ENCODE results near the gene AOPEP.

Gene AOPEP

DNA sequence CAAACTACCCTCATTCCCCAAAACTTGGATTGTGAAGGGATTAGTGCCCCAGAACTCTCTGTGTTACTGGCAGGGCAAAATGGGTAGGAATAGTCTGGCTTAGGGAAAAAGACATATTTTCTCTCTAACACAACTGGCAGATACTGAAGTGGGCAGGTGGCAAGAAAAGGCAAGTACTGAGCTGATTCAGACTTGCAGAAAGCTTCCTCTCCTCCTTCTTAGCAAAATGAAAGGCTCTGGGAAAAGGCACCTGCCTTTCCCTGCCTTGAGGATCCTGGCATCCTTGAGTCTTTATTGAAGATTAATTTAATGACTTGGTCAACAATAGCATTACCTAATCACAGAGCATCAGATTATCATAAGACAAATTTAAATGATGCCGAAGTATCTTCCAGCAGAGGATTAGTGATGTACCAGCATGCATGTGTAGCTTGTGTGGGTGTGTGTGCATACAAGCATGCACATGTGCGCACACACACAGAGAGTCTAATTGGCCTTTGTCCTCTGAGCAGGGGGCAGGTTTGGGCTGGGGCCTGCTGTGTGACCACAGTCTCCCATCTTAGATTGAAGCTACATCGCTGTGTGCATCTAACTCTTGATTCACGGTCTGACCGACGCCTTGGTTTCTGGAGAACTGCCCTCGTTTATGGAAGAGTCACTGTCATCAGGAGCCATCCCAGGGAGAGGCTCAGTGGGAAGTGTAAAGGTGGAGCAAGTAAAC lies 294.8 kb downstream of the AOPEP start:
- TF ChIP-seq, protein P1, sequence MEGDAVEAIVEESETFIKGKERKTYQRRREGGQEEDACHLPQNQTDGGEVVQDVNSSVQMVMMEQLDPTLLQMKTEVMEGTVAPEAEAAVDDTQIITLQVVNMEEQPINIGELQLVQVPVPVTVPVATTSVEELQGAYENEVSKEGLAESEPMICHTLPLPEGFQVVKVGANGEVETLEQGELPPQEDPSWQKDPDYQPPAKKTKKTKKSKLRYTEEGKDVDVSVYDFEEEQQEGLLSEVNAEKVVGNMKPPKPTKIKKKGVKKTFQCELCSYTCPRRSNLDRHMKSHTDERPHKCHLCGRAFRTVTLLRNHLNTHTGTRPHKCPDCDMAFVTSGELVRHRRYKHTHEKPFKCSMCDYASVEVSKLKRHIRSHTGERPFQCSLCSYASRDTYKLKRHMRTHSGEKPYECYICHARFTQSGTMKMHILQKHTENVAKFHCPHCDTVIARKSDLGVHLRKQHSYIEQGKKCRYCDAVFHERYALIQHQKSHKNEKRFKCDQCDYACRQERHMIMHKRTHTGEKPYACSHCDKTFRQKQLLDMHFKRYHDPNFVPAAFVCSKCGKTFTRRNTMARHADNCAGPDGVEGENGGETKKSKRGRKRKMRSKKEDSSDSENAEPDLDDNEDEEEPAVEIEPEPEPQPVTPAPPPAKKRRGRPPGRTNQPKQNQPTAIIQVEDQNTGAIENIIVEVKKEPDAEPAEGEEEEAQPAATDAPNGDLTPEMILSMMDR (IDR thresholded peaks at IDR 0.05; ENCODE audit: low read depth, low read length), result no peak
- DNase-seq (ENCODE audit: extremely low read depth, low read depth), result no peak

GRCh38 chr9:95022657-95023056 lies 296.2 kb downstream of the AOPEP start:
- DNase-seq (ENCODE audit: extremely low read depth, low read depth), result no peak
- TF ChIP-seq, protein P1 (IDR thresholded peaks at IDR 0.05; ENCODE audit: low read depth, low read length), result no peak

- DNase-seq (ENCODE audit: extremely low read depth, low read depth), result no peak
- TF ChIP-seq, protein P1 (IDR thresholded peaks at IDR 0.05; ENCODE audit: low read depth, low read length), result no peak
These were observed 296.9 kb downstream of the AOPEP start for GRCh38 chr9:95023217-95024003.

GRCh38 chr9:95024097-95024671 lies 297.7 kb downstream of the AOPEP start:
- DNase-seq (ENCODE audit: extremely low read depth, low read depth), result no peak

GRCh38 chr9:95025213-95026147 lies 299.0 kb downstream of the AOPEP start:
- DNase-seq (ENCODE audit: extremely low read depth, low read depth), result peak; percentile 80
- TF ChIP-seq, protein P1 (IDR thresholded peaks at IDR 0.05; ENCODE audit: low read depth, low read length), result peak; percentile 40

More at GRCh38 chr9:95024097-95024671, 297.7 kb downstream of the AOPEP start:
- TF ChIP-seq, protein P1 (IDR thresholded peaks at IDR 0.05; ENCODE audit: low read depth, low read length), result peak; percentile 10; the same call in 1 of the 2 replicates

DNA sequence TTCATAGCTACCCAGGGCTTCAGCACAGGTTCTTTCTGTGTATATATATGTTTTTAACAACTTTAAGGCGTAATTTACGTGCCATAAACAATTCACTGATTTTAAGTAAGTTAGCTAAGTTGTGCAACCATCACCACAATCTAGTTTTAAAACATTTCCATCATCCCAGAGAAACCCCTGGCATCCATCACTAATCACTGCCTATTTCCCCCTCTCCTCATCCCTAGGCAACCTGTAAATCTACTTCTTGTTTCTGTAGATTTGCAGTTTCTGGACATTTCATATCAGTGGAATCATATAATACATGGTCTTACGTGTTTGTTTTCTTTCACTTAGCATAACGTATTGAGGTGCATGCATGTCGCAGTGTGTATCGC lies 299.6 kb downstream of the AOPEP start:
- TF ChIP-seq, protein P1 (IDR thresholded peaks at IDR 0.05; ENCODE audit: low read depth, low read length), result no peak
- no peak for DNase-seq (ENCODE audit: extremely low read depth, low read depth)
